GM06990 (cell line): ENCODE measurements around the gene MTOR.
"Not testable (repeated sequence)": the region's sequence is repeated elsewhere in the genome, so short reads cannot be mapped to it uniquely, and the experiment has no call there.

Source experiments
- DNase-seq: peaks from one replicate; pipeline ENCODE4 v3.0.0-alpha.2; 2011; ENCODE audit not compliant: insufficient read length; ENCODE audit errors: extremely low read depth
- H3K27me3 ChIP-seq: replicated peaks from 2 replicates; pipeline ENCODE4 v1.6.0; 2011; ENCODE audit warnings: low read length; ENCODE audit not compliant: control insufficient read depth, insufficient read depth
- H3K36me3 ChIP-seq: 2 replicates; pipeline ENCODE4 v1.5.1; 2011; ENCODE audit warnings: low read length; ENCODE audit not compliant: control insufficient read depth, insufficient read depth
- H3K4me3 ChIP-seq: replicated peaks from 2 replicates; pipeline ENCODE4 v1.5.1; 2011; ENCODE audit warnings: low read depth, mild to moderate bottlenecking, control low read depth, low read length
- CTCF ChIP-seq: IDR thresholded peaks from 2 replicates; pipeline ENCODE4 v1.5.1; 2011; ENCODE audit warnings: low read length, control low read depth, mild to moderate bottlenecking, inconsistent platforms; ENCODE audit not compliant: insufficient read depth, poor library complexity, severe bottlenecking

MTOR gene

GRCh38 chr1:11301601-11302000 lies 39.2 kb upstream of the MTOR start:
- no peak for TF ChIP-seq CTCF
- no peaks in the 10 kb centered on the region for H3K27me3 ChIP-seq
- no peaks in the 10 kb centered on the region for H3K36me3 ChIP-seq
- DNase-seq = no peak
- H3K4me3 ChIP-seq = no peak overlapping the region

- TF ChIP-seq CTCF = no peak
- Histone ChIP-seq H3K36me3 (no peaks in the 10 kb centered on the region; the same call in 1 of the 2 replicates), H3K4me3 (no peak overlapping the region), H3K27me3 (no peaks in the 10 kb centered on the region)
- no peak for DNase-seq
These were observed 36.8 kb upstream of the MTOR start for GRCh38 chr1:11299225-11299574.

GRCh38 chr1:11298390-11299224 lies 36.3 kb upstream of the MTOR start:
- no peak for TF ChIP-seq CTCF

GRCh38 chr1:11297774-11298173 lies 35.4 kb upstream of the MTOR start:
- H3K4me3 ChIP-seq, H3K27me3 ChIP-seq, DNase-seq, H3K36me3 ChIP-seq: not testable (repeated sequence)

More at GRCh38 chr1:11298390-11299224, 36.3 kb upstream of the MTOR start:
- Histone ChIP-seq H3K36me3 (no peaks in the 10 kb centered on the region; the same call in 1 of the 2 replicates), H3K27me3 (no peaks in the 10 kb centered on the region), H3K4me3 (no peak overlapping the region)
- DNase-seq = no peak

- TF ChIP-seq CTCF = no peak
- H3K36me3 ChIP-seq = no peaks in the 10 kb centered on the region; the same call in 1 of the 2 replicates
- H3K4me3 ChIP-seq = no peak overlapping the region
- H3K27me3 ChIP-seq = no peaks in the 10 kb centered on the region
- no peak for DNase-seq
These were observed 33.6 kb upstream of the MTOR start for GRCh38 chr1:11295905-11296304.

GRCh38 chr1:11294951-11295350 lies 32.6 kb upstream of the MTOR start:
- no peak overlapping the region for H3K4me3 ChIP-seq
- no peaks in the 10 kb centered on the region for H3K27me3 ChIP-seq
- peaks cover 2% of the 10 kb centered on the region for H3K36me3 ChIP-seq
- no peak for TF ChIP-seq CTCF
- DNase-seq = no peak
